Chondrocyte (in vitro differentiated cells): ENCODE results near the gene COL1A1. TPM values are rescaled to one million over a fixed set of nuclear protein-coding genes. Genes with fewer than 3 reads are reported as not detected.

Experiments
- DNase-seq: peaks from one replicate; pipeline ENCODE4 v3.0.0; 2021; ENCODE audit warnings: mixed read lengths, low spot score
- H3K27ac Mint-ChIP-seq: one replicate; pipeline ENCODE4 v1.8.0; 2021; ENCODE audit warnings: mild to moderate bottlenecking, moderate library complexity, mixed read lengths; ENCODE audit not compliant: unreplicated experiment
- H3K27me3 Mint-ChIP-seq: 2 replicates; pipeline ENCODE4 v1.8.0; 2021; ENCODE audit warnings: low read depth, mixed read lengths
- H3K36me3 Mint-ChIP-seq: 2 replicates; pipeline ENCODE4 v1.8.0; 2021; ENCODE audit warnings: low read depth, mixed read lengths
- H3K4me1 Mint-ChIP-seq: 2 replicates; pipeline ENCODE4 v1.8.0; 2021; ENCODE audit warnings: low read depth, mild to moderate bottlenecking, mixed read lengths
- H3K4me3 Mint-ChIP-seq: one replicate; pipeline ENCODE4 v1.8.0; 2021; ENCODE audit warnings: mild to moderate bottlenecking, moderate library complexity, mixed read lengths; ENCODE audit not compliant: unreplicated experiment
- H3K9me3 Mint-ChIP-seq: 2 replicates; pipeline ENCODE4 v1.8.0; 2021; ENCODE audit warnings: low read depth, mixed read lengths
- CTCF ChIP-seq: fragments of 200-600 bp; sonication (generic); IDR thresholded peaks from 2 replicates; pipeline ENCODE4 v1.5.0; 2021; ENCODE audit warnings: antibody characterized with exemption, mild to moderate bottlenecking, moderate library complexity
- total RNA-seq: library from RNA; stranded (reverse); gene quantifications from 3 replicates; pipeline ENCODE4 v1.2.1, GENCODE V29; 2021

Gene COL1A1
- total RNA-seq, 1 donor from 2014 or later = 35,333 TPM

GRCh38 chr17:50180111-50180510 lies 21.3 kb downstream of the COL1A1 start:
- Mint-ChIP-seq H3K36me3 (peaks cover 23% of the 10 kb centered on the region), H3K27ac (peak overlapping the region; percentile 99), H3K9me3 (no peaks in the 10 kb centered on the region), H3K4me1 (peaks cover 92% of the 10 kb centered on the region), H3K4me3 (no peak overlapping the region), H3K27me3 (no peaks in the 10 kb centered on the region)
- peak; percentile 60 for DNase-seq
- no peak for TF ChIP-seq CTCF

GRCh38 chr17:50177983-50178834 lies 23.2 kb downstream of the COL1A1 start:
- H3K4me1 Mint-ChIP-seq = peaks cover 90% of the 10 kb centered on the region
- H3K4me3 Mint-ChIP-seq = peak overlapping the region; percentile 53
- peak; percentile 76 for TF ChIP-seq CTCF
- H3K9me3 Mint-ChIP-seq = no peaks in the 10 kb centered on the region
- peak overlapping the region; percentile 99 for H3K27ac Mint-ChIP-seq
- DNase-seq = peak; percentile 99
- H3K27me3 Mint-ChIP-seq = no peaks in the 10 kb centered on the region
- peaks cover 9% of the 10 kb centered on the region for H3K36me3 Mint-ChIP-seq

- H3K27me3 Mint-ChIP-seq = no peaks in the 10 kb centered on the region
- peaks cover 91% of the 10 kb centered on the region for H3K4me1 Mint-ChIP-seq
- TF ChIP-seq CTCF = no peak
- peak overlapping the region; percentile 99 for H3K27ac Mint-ChIP-seq
- H3K36me3 Mint-ChIP-seq = peaks cover 7% of the 10 kb centered on the region
- H3K9me3 Mint-ChIP-seq = no peaks in the 10 kb centered on the region
- DNase-seq = no peak
- H3K4me3 Mint-ChIP-seq = peak overlapping the region; percentile 53
Measured at GRCh38 chr17:50177476-50177875, 24.0 kb downstream of the COL1A1 start.

GRCh38 chr17:50176559-50177357 lies 24.7 kb downstream of the COL1A1 start:
- Mint-ChIP-seq H3K4me1 (peaks cover 88% of the 10 kb centered on the region), H3K4me3 (peak overlapping the region; percentile 20), H3K27me3 (no peaks in the 10 kb centered on the region), H3K27ac (peak overlapping the region; percentile 99), H3K36me3 (peaks cover 4% of the 10 kb centered on the region), H3K9me3 (no peaks in the 10 kb centered on the region)
- TF ChIP-seq CTCF = peak; percentile 51
- no peak for DNase-seq
